HFFc6 (cell line): ENCODE results near the gene CMTM5. TPM values are rescaled to one million over a fixed set of nuclear protein-coding genes. Genes with fewer than 3 reads are reported as not detected.

Experiments
- DNase-seq: peaks from one replicate; pipeline ENCODE4 v3.0.0-alpha.2; 2018
- H3K27ac Mint-ChIP-seq: 2 replicates; pipeline ENCODE4 v1.8.0; 2020; ENCODE audit warnings: mild to moderate bottlenecking, mixed read lengths
- H3K27me3 Mint-ChIP-seq: 2 replicates; pipeline ENCODE4 v1.8.0; 2021; ENCODE audit warnings: mild to moderate bottlenecking, moderate library complexity, mixed read lengths; ENCODE audit not compliant: insufficient read depth
- H3K36me3 Mint-ChIP-seq: 2 replicates; pipeline ENCODE4 v1.8.0; 2021; ENCODE audit warnings: low read depth, mixed read lengths
- H3K4me1 Mint-ChIP-seq: 2 replicates; pipeline ENCODE4 v1.8.0; 2020; ENCODE audit warnings: low read depth, mixed read lengths
- H3K4me3 Mint-ChIP-seq: 2 replicates; pipeline ENCODE4 v1.8.0; 2020; ENCODE audit warnings: mild to moderate bottlenecking, moderate library complexity, mixed read lengths
- H3K9me3 Mint-ChIP-seq: 2 replicates; pipeline ENCODE4 v1.8.0; 2020; ENCODE audit warnings: mild to moderate bottlenecking, mixed read lengths
- CTCF ChIP-seq: fragments of 200-600 bp; sonication (generic); IDR thresholded peaks from 2 replicates; pipeline ENCODE4 v1.5.0; 2021; ENCODE audit warnings: antibody characterized with exemption, mild to moderate bottlenecking
- total RNA-seq, 6 experiments: library from RNA; stranded (reverse); fragmentation: NEBNext Ultra II Directional; extraction: Animal tissue kit (Norgen Biotek cat#: 25700); gene quantifications; 2 replicates in 1 of 6; 3 replicates in 5 of 6; pipeline ENCODE4 v1.2.3, GENCODE V29; 2021

The CMTM5 gene
- total RNA-seq, 6 experiments from 2014 or later: not detected

GRCh38 chr14:23351681-23352505 lies 25.0 kb upstream of the CMTM5 start:
- H3K9me3 Mint-ChIP-seq: no peaks in the 10 kb centered on the region
- peaks cover 10% of the 10 kb centered on the region; the same call in 1 of the 2 replicates for H3K4me1 Mint-ChIP-seq
- H3K27ac Mint-ChIP-seq: no peak overlapping the region
- no peak for DNase-seq
- H3K36me3 Mint-ChIP-seq: peaks cover 8% of the 10 kb centered on the region; the same call in 1 of the 2 replicates
- peaks cover 11% of the 10 kb centered on the region for H3K27me3 Mint-ChIP-seq
- H3K4me3 Mint-ChIP-seq: peak overlapping the region; percentile 79
- TF ChIP-seq CTCF: peak; percentile 30

GRCh38 chr14:23352506-23353432 lies 24.1 kb upstream of the CMTM5 start, which contains the start of gene SLC22A17:
TSS of gene SLC22A17 (minus strand) at chr14:23352887.
- 0 out of 2 replicates have a peak, but pooled peaks have one; percentile 12 for TF ChIP-seq CTCF
- H3K4me3 Mint-ChIP-seq: peak within 1 kb of the TSS; percentile 79
- H3K9me3 Mint-ChIP-seq: no peaks in the 10 kb centered on the region
- peaks cover 14% of the 10 kb centered on the region for H3K27me3 Mint-ChIP-seq
- H3K36me3 Mint-ChIP-seq: peaks cover 8% of the 10 kb centered on the region; the same call in 1 of the 2 replicates
- H3K27ac Mint-ChIP-seq: peak within 1 kb of the TSS; percentile 47
- H3K4me1 Mint-ChIP-seq: peaks cover 10% of the 10 kb centered on the region; the same call in 1 of the 2 replicates
- DNase-seq: peak; percentile 75

GRCh38 chr14:23353433-23353780 lies 23.4 kb upstream of the CMTM5 start:
- no peak for DNase-seq
- Mint-ChIP-seq H3K4me1 (peaks cover 10% of the 10 kb centered on the region; the same call in 1 of the 2 replicates), H3K27me3 (peaks cover 14% of the 10 kb centered on the region), H3K27ac (peak overlapping the region; percentile 47), H3K9me3 (no peaks in the 10 kb centered on the region), H3K4me3 (peak overlapping the region; percentile 79), H3K36me3 (peaks cover 8% of the 10 kb centered on the region; the same call in 1 of the 2 replicates)
- no peak for TF ChIP-seq CTCF

- no peak overlapping the region for H3K4me3 Mint-ChIP-seq
- H3K9me3 Mint-ChIP-seq: no peaks in the 10 kb centered on the region
- peaks cover 8% of the 10 kb centered on the region; the same call in 1 of the 2 replicates for H3K36me3 Mint-ChIP-seq
- H3K4me1 Mint-ChIP-seq: peaks cover 10% of the 10 kb centered on the region; the same call in 1 of the 2 replicates
- no peak overlapping the region for H3K27ac Mint-ChIP-seq
- peaks cover 14% of the 10 kb centered on the region for H3K27me3 Mint-ChIP-seq
- TF ChIP-seq CTCF: no peak
- no peak for DNase-seq
Observed at GRCh38 chr14:23354990-23355389, 21.9 kb upstream of the CMTM5 start.

GRCh38 chr14:23355871-23356435 lies 20.9 kb upstream of the CMTM5 start:
- peaks cover 12% of the 10 kb centered on the region for H3K4me1 Mint-ChIP-seq
- H3K4me3 Mint-ChIP-seq: no peak overlapping the region
- H3K27ac Mint-ChIP-seq: no peak overlapping the region
- H3K9me3 Mint-ChIP-seq: no peaks in the 10 kb centered on the region
- TF ChIP-seq CTCF: no peak
- peaks cover 5% of the 10 kb centered on the region; the same call in 1 of the 2 replicates for H3K36me3 Mint-ChIP-seq
- H3K27me3 Mint-ChIP-seq: peaks cover 9% of the 10 kb centered on the region
- DNase-seq: no peak
